ENCODE data around the gene IDH3A. TPM values are rescaled to one million over a fixed set of nuclear protein-coding genes. Genes with fewer than 3 reads are reported as not detected.

The IDH3A gene
- total and polyA plus RNA-seq, 2 donors (not counting 1 experiment from before 2014, with no cell fraction given): 24.9 to 65.0 TPM

DNA sequence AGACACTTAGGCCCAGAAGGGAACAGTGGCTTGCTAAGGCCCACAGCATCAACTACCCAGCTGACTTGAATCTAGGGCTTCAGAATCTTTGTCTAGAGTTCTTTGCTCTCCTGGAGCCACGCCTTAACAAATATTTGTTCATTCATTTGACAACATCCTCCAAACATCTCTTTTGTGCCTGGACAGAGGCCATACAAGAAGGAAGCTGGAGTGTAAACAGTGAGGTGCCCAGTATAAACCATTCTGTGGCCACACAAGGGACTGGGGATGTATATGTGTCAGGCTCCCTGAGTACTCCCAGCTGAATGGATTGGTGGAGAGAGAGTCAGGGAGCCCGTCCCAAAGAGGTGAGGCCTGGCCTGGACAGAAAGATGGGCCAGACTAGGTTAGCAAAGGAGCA, 21.3 kb upstream of the IDH3A start:
- H3K4me3 ChIP-seq (replicated peaks in 1 of 4; ENCODE audit: control extremely low read depth in 1 of 4, insufficient read depth in 1 of 4, low read depth in 3 of 4, low read length in 4 of 4): no peak overlapping the region

DNA sequence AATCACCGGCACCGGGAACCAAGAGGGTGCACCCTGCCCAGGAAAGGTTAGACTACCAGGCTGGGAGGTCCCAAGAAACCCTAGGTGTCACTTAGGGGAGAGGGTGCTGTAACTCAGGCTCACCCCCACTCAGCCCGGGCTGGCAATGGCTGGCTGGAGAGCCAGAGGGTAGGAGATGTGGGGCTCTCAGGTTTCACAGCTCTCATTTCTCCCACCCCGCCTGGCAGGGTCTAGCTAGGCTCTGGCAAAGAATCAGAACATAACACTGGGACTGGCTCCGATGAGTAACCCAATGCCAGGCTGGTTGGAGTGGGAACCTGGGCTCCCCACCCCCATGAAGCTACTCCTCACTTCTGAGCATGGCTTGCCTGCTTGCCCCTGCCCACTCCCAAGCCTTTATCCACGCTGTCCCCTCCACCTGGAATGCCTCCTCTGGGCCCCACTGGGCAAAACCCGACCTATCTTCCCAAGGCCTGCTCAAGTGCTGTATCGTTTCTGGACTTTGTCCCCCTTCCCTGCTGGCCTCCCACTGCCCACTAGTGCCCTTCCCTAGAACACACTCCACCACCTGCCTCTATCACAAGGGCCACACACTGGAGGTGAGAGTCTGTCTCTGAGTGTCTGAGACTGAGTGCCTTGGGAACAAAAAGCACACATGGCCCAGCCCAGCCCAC, 19.9 kb upstream of the IDH3A start:
- no peak overlapping the region for H3K9ac ChIP-seq (ENCODE audit: insufficient read depth, low read length)
- H3K79me2 ChIP-seq (ENCODE audit: control insufficient read depth, insufficient read depth, low read length): no peaks in the 10 kb centered on the region
- H3K27me3 ChIP-seq (ENCODE audit: control insufficient read depth, insufficient read depth, low read length): peaks cover 10% of the 10 kb centered on the region
- H4K20me1 ChIP-seq (ENCODE audit: control insufficient read depth, extremely low read depth, insufficient read depth, low read length): no peaks in the 10 kb centered on the region
- DNase-seq (ENCODE audit: low read depth in 2 of 2): no peak
- H3K4me1 ChIP-seq (ENCODE audit: control insufficient read depth, extremely low read depth, insufficient read depth, low read length): no peaks in the 10 kb centered on the region
- H2AFZ ChIP-seq (ENCODE audit: low read length): no peak overlapping the region
- no peak for TF ChIP-seq EZH2 (IDR thresholded peaks at IDR 0.05; ENCODE audit: low read length, missing control alignments)
- TF ChIP-seq, protein P1, sequence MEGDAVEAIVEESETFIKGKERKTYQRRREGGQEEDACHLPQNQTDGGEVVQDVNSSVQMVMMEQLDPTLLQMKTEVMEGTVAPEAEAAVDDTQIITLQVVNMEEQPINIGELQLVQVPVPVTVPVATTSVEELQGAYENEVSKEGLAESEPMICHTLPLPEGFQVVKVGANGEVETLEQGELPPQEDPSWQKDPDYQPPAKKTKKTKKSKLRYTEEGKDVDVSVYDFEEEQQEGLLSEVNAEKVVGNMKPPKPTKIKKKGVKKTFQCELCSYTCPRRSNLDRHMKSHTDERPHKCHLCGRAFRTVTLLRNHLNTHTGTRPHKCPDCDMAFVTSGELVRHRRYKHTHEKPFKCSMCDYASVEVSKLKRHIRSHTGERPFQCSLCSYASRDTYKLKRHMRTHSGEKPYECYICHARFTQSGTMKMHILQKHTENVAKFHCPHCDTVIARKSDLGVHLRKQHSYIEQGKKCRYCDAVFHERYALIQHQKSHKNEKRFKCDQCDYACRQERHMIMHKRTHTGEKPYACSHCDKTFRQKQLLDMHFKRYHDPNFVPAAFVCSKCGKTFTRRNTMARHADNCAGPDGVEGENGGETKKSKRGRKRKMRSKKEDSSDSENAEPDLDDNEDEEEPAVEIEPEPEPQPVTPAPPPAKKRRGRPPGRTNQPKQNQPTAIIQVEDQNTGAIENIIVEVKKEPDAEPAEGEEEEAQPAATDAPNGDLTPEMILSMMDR (conservative IDR thresholded peaks at IDR 0.05 in 1 of 2, IDR thresholded peaks at IDR 0.05 in 1 of 2; ENCODE audit: low read depth in 1 of 2, low read length in 2 of 2): no peak
- no peaks in the 10 kb centered on the region for H3K36me3 ChIP-seq (ENCODE audit: control insufficient read depth, insufficient read depth, low read length)
- no peak overlapping the region for H3K27ac ChIP-seq (ENCODE audit: insufficient read depth, low read length)
- H3K4me3 ChIP-seq (replicated peaks in 1 of 4; ENCODE audit: control extremely low read depth in 1 of 4, insufficient read depth in 1 of 4, low read depth in 3 of 4, low read length in 4 of 4): no peak overlapping the region
- H3K4me2 ChIP-seq (ENCODE audit: extremely low read depth, insufficient read depth, low read length): no peak overlapping the region
- no peaks in the 10 kb centered on the region for H3K9me3 ChIP-seq (ENCODE audit: control insufficient read depth, insufficient read depth, low read depth, low read length)

More for the DNA sequence above, 21.3 kb upstream of the IDH3A start:
- Histone ChIP-seq H4K20me1 (ENCODE audit: control insufficient read depth, extremely low read depth, insufficient read depth, low read length) (no peaks in the 10 kb centered on the region), H3K27me3 (ENCODE audit: control insufficient read depth, insufficient read depth, low read length) (peaks cover 10% of the 10 kb centered on the region), H3K79me2 (ENCODE audit: control insufficient read depth, insufficient read depth, low read length) (no peaks in the 10 kb centered on the region), H3K4me2 (ENCODE audit: extremely low read depth, insufficient read depth, low read length) (no peak overlapping the region), H3K27ac (ENCODE audit: insufficient read depth, low read length) (no peak overlapping the region), H3K9me3 (ENCODE audit: control insufficient read depth, insufficient read depth, low read depth, low read length) (no peaks in the 10 kb centered on the region), H3K4me1 (ENCODE audit: control insufficient read depth, extremely low read depth, insufficient read depth, low read length) (no peaks in the 10 kb centered on the region), H2AFZ (ENCODE audit: low read length) (no peak overlapping the region), H3K9ac (ENCODE audit: insufficient read depth, low read length) (no peak overlapping the region), H3K36me3 (ENCODE audit: control insufficient read depth, insufficient read depth, low read length) (no peaks in the 10 kb centered on the region)
- TF ChIP-seq, protein P1 (conservative IDR thresholded peaks at IDR 0.05 in 1 of 2, IDR thresholded peaks at IDR 0.05 in 1 of 2; ENCODE audit: low read depth in 1 of 2, low read length in 2 of 2): no peak
- TF ChIP-seq EZH2 (IDR thresholded peaks at IDR 0.05; ENCODE audit: low read length, missing control alignments): no peak
- DNase-seq (ENCODE audit: low read depth in 2 of 2): no peak

DNA sequence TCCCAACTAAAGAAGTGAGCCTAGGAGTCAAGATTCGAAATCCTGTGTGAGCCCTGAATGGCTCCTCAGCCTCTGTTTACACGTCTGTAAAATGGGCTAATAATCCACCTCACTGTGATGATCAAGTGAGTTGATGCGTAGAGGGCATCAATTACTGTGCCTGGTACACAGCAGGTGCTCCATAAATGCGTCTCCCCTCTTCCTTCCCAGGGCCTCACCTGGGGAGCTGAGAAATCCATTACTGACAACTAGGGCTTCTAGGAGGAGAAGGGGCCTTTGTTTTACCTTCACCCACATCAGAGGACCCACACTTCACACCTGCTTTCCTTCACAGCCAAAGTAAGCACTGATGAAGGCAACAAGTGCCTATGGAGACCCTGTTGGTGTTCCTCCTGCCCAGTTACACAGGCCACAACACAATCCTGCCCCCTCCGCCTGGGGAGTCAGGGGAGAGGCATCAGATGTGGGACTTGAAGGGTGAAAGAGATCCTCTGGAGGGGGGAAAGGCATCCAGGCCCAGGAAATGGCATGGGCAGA, 19.3 kb upstream of the IDH3A start:
- Histone ChIP-seq H3K4me2 (ENCODE audit: extremely low read depth, insufficient read depth, low read length) (no peak overlapping the region), H3K4me3 (replicated peaks in 1 of 4; ENCODE audit: control extremely low read depth in 1 of 4, insufficient read depth in 1 of 4, low read depth in 3 of 4, low read length in 4 of 4) (no peak overlapping the region), H3K4me1 (ENCODE audit: control insufficient read depth, extremely low read depth, insufficient read depth, low read length) (no peaks in the 10 kb centered on the region), H3K79me2 (ENCODE audit: control insufficient read depth, insufficient read depth, low read length) (no peaks in the 10 kb centered on the region), H4K20me1 (ENCODE audit: control insufficient read depth, extremely low read depth, insufficient read depth, low read length) (no peaks in the 10 kb centered on the region), H2AFZ (ENCODE audit: low read length) (no peak overlapping the region), H3K36me3 (ENCODE audit: control insufficient read depth, insufficient read depth, low read length) (no peaks in the 10 kb centered on the region), H3K27me3 (ENCODE audit: control insufficient read depth, insufficient read depth, low read length) (peaks cover 9% of the 10 kb centered on the region), H3K9ac (ENCODE audit: insufficient read depth, low read length) (no peak overlapping the region), H3K27ac (ENCODE audit: insufficient read depth, low read length) (no peak overlapping the region), H3K9me3 (ENCODE audit: control insufficient read depth, insufficient read depth, low read depth, low read length) (no peaks in the 10 kb centered on the region)
- no peak for DNase-seq (ENCODE audit: low read depth in 2 of 2)
- TF ChIP-seq EZH2 (IDR thresholded peaks at IDR 0.05; ENCODE audit: low read length, missing control alignments): no peak
- TF ChIP-seq, protein P1 (conservative IDR thresholded peaks at IDR 0.05 in 1 of 2, IDR thresholded peaks at IDR 0.05 in 1 of 2; ENCODE audit: low read depth in 1 of 2, low read length in 2 of 2): no peak

Measured in fibroblast of lung (primary cell).